NCI-H69 (cell line): Measurements from ENCODE around the gene CTDSPL.

Source experiments
- DNase-seq: peaks from one replicate; lab custom pipeline; 2025; lab: John Stamatoyannopoulos, UW

The CTDSPL gene

GRCh38 chr3:37891227-37891626, 29.5 kb downstream of the CTDSPL start:
- peak; percentile 0 for DNase-seq

GRCh38 chr3:37892927-37893600, 31.4 kb downstream of the CTDSPL start:
- peak; percentile 52 for DNase-seq

GRCh38 chr3:37896827-37897226, 35.1 kb downstream of the CTDSPL start:
- DNase-seq: no peak

GRCh38 chr3:37897763-37898162, 36.1 kb downstream of the CTDSPL start:
- no peak for DNase-seq

- no peak for DNase-seq
Observed at GRCh38 chr3:37898424-37898823, 36.7 kb downstream of the CTDSPL start.

- DNase-seq: no peak
Observed at GRCh38 chr3:37899101-37899707, 37.5 kb downstream of the CTDSPL start.

- no peak for DNase-seq
Observed at GRCh38 chr3:37899711-37900306, 38.1 kb downstream of the CTDSPL start.

GRCh38 chr3:37901721-37902120, 40.0 kb downstream of the CTDSPL start:
- DNase-seq: no peak

GRCh38 chr3:37902674-37903073, 41.0 kb downstream of the CTDSPL start:
- no peak for DNase-seq

GRCh38 chr3:37903320-37903719, 41.6 kb downstream of the CTDSPL start:
- no peak for DNase-seq

- no peak for DNase-seq
Observed at GRCh38 chr3:37903734-37904133, 42.1 kb downstream of the CTDSPL start.

GRCh38 chr3:37904601-37905000, 42.9 kb downstream of the CTDSPL start:
- peak; percentile 2 for DNase-seq

- peak; percentile 1 for DNase-seq
Observed at GRCh38 chr3:37905346-37905745, 43.7 kb downstream of the CTDSPL start.

GRCh38 chr3:37905987-37906674, 44.5 kb downstream of the CTDSPL start:
- peak; percentile 63 for DNase-seq

- DNase-seq: no peak
Observed at GRCh38 chr3:37906734-37907282, 45.1 kb downstream of the CTDSPL start.

- DNase-seq: no peak
Observed at GRCh38 chr3:37907371-37907770, 45.7 kb downstream of the CTDSPL start.

- DNase-seq: no peak
Observed at GRCh38 chr3:37907906-37908305, 46.2 kb downstream of the CTDSPL start.

GRCh38 chr3:37909067-37909911, 47.6 kb downstream of the CTDSPL start:
- no peak for DNase-seq

GRCh38 chr3:37910671-37911400, 49.2 kb downstream of the CTDSPL start:
- no peak for DNase-seq

GRCh38 chr3:37912052-37912733, 50.5 kb downstream of the CTDSPL start:
- DNase-seq: no peak
